ENCODE data around the gene ZNF740. TPM values are rescaled to one million over a fixed set of nuclear protein-coding genes. Genes with fewer than 3 reads are reported as not detected.

Gene ZNF740
- total RNA-seq, 1 donor from 2014 or later: 18.1 TPM

- no peak for DNase-seq
Observed at GRCh38 chr12:53214687-53215455, 34.3 kb downstream of the ZNF740 start.

GRCh38 chr12:53215497-53215896 lies 35.0 kb downstream of the ZNF740 start:
- DNase-seq: no peak

- no peak for DNase-seq
Observed at GRCh38 chr12:53217051-53217930, 36.8 kb downstream of the ZNF740 start.

- DNase-seq: no peak
Observed at GRCh38 chr12:53217931-53218307, 37.4 kb downstream of the ZNF740 start.

- peak; percentile 27 for DNase-seq
Observed at GRCh38 chr12:53218551-53219291, 38.2 kb downstream of the ZNF740 start.

GRCh38 chr12:53219292-53219955 lies 38.9 kb downstream of the ZNF740 start:
- DNase-seq: peak; percentile 46

- peak; percentile 92 for DNase-seq
Observed at GRCh38 chr12:53219956-53220693, 39.6 kb downstream of the ZNF740 start.

GRCh38 chr12:53220694-53221202 lies 40.2 kb downstream of the ZNF740 start:
- DNase-seq: peak; percentile 92

- DNase-seq: peak; percentile 27
Observed at GRCh38 chr12:53221203-53222080, 40.9 kb downstream of the ZNF740 start.

- peak; percentile 63 for DNase-seq
Observed at GRCh38 chr12:53222170-53222721, 41.7 kb downstream of the ZNF740 start.

GRCh38 chr12:53222806-53223261 lies 42.3 kb downstream of the ZNF740 start:
- DNase-seq: peak; percentile 63

- peak; percentile 40 for DNase-seq
Observed at GRCh38 chr12:53223389-53224060, 43.0 kb downstream of the ZNF740 start.

GRCh38 chr12:53224061-53224896 lies 43.8 kb downstream of the ZNF740 start:
- peak; percentile 22 for DNase-seq

GRCh38 chr12:53224897-53225634 lies 44.5 kb downstream of the ZNF740 start:
- no peak for DNase-seq

GRCh38 chr12:53225635-53226424 lies 45.3 kb downstream of the ZNF740 start:
- no peak for DNase-seq

- DNase-seq: no peak
Observed at GRCh38 chr12:53226815-53227214, 46.3 kb downstream of the ZNF740 start.
